NB4 (cell line): ENCODE data around the gene MCM6.

Source experiments
- MAX ChIP-seq: IDR thresholded peaks from 2 replicates; pipeline ENCODE4 v1.6.1; 2011; ENCODE audit warnings: low read depth, low read length
- POLR2A ChIP-seq: IDR thresholded peaks from 2 replicates; pipeline ENCODE4 v1.6.1; 2011; ENCODE audit warnings: mild to moderate bottlenecking; ENCODE audit not compliant: insufficient read length; ENCODE audit errors: extremely low read depth
- TF ChIP-seq, protein P1 (sequence below): IDR thresholded peaks from one replicate; pipeline ENCODE4 v1.5.1; 2012; ENCODE audit warnings: low read depth, low read length

- TF ChIP-seq, protein P1, sequence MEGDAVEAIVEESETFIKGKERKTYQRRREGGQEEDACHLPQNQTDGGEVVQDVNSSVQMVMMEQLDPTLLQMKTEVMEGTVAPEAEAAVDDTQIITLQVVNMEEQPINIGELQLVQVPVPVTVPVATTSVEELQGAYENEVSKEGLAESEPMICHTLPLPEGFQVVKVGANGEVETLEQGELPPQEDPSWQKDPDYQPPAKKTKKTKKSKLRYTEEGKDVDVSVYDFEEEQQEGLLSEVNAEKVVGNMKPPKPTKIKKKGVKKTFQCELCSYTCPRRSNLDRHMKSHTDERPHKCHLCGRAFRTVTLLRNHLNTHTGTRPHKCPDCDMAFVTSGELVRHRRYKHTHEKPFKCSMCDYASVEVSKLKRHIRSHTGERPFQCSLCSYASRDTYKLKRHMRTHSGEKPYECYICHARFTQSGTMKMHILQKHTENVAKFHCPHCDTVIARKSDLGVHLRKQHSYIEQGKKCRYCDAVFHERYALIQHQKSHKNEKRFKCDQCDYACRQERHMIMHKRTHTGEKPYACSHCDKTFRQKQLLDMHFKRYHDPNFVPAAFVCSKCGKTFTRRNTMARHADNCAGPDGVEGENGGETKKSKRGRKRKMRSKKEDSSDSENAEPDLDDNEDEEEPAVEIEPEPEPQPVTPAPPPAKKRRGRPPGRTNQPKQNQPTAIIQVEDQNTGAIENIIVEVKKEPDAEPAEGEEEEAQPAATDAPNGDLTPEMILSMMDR: no peak
- TF ChIP-seq MAX: no peak
- no peak for TF ChIP-seq POLR2A
Measured at GRCh38 chr2:135890835-135891234, 14.6 kb upstream of the MCM6 start.
